K562 (cell line): ENCODE measurements around the gene TMC1. TPM values are rescaled to one million over a fixed set of nuclear protein-coding genes. Genes with fewer than 3 reads are reported as not detected.
A peak's percentile ranks its signal among the peaks of the same experiment; 100 is the strongest.

Experiments
- ARID3A ChIP-seq: IDR thresholded peaks from 2 replicates; pipeline ENCODE4 v1.6.1; 2012; ENCODE audit warnings: low read depth, low read length, improper control_type of control experiment, borderline replicate concordance
- CHCHD3 ChIP-seq: fragments of 250-450 bp; sonication (Bioruptor Pico); IDR thresholded peaks from 2 replicates; pipeline ENCODE4 v2.1.2; 2022; ENCODE audit warnings: mild to moderate bottlenecking
- CREB5 ChIP-seq: fragments of 250-450 bp; sonication (Bioruptor Pico); IDR thresholded peaks from 2 replicates; pipeline ENCODE4 v1.5.0; 2020; ENCODE audit warnings: mild to moderate bottlenecking
- FOXP4 ChIP-seq: sonication (generic); formaldehyde crosslinking; IDR thresholded peaks from 2 replicates; pipeline ENCODE4 v1.8.0; 2022; ENCODE audit warnings: mild to moderate bottlenecking, missing genetic modification reagents, borderline replicate concordance
- MAFG ChIP-seq: fragments of 450-650 bp; conservative IDR thresholded peaks from 2 replicates; pipeline ENCODE4 v1.6.1; 2016; ENCODE audit warnings: missing genetic modification characterization, missing compliant biosample characterization
- MTF1 ChIP-seq: fragments of 250-450 bp; sonication (Bioruptor Pico); IDR thresholded peaks from 2 replicates; pipeline ENCODE4 v1.9.0; 2021; ENCODE audit warnings: moderate library complexity, mild to moderate bottlenecking, inconsistent platforms, borderline replicate concordance
- NCOA2 ChIP-seq, 2 experiments: fragments of 450-650 bp; IDR thresholded peaks; 2 replicates each; pipeline ENCODE4 v1.6.1; 2018; ENCODE audit warnings: mild to moderate bottlenecking in 2 of 2, moderate library complexity in 1 of 2; ENCODE audit not compliant: partially characterized antibody in 2 of 2
- NONO ChIP-seq, 2 experiments: fragments of 200-400 bp in 1 of 2; fragments of 450-650 bp in 1 of 2; formaldehyde crosslinking in 1 of 2; IDR thresholded peaks; 2 replicates each; pipeline ENCODE4 v1.6.1; 2017; ENCODE audit warnings: low read depth in 2 of 2, mild to moderate bottlenecking in 2 of 2, moderate library complexity in 2 of 2, low read length in 1 of 2
- PKNOX1 ChIP-seq: fragments of 450-650 bp; IDR thresholded peaks from 2 replicates; pipeline ENCODE4 v1.6.1; 2016
- RFX7 ChIP-seq: fragments of 250-450 bp; sonication (Bioruptor Pico); IDR thresholded peaks from 2 replicates; pipeline ENCODE4 v1.5.1; 2021; ENCODE audit warnings: mild to moderate bottlenecking
- ZBED1 ChIP-seq: IDR thresholded peaks from 2 replicates; pipeline ENCODE4 v1.6.1; 2014
- ZFP91 ChIP-seq: sonication (generic); formaldehyde crosslinking; IDR thresholded peaks from 2 replicates; pipeline ENCODE4 v1.8.0; 2022; ENCODE audit warnings: mild to moderate bottlenecking, missing genetic modification reagents
- ZNF184 ChIP-seq: sonication (generic); formaldehyde crosslinking; IDR thresholded peaks from 2 replicates; pipeline ENCODE4 v1.5.0; 2020; ENCODE audit warnings: missing genetic modification reagents
- ZNF512 ChIP-seq: IDR thresholded peaks from 2 replicates; pipeline ENCODE4 v1.6.1; 2016; ENCODE audit warnings: missing genetic modification characterization, missing compliant biosample characterization
- ZNF551 ChIP-seq: fragments of 250-450 bp; sonication (Bioruptor Pico); IDR thresholded peaks from 2 replicates; pipeline ENCODE4 v1.5.0; 2021; ENCODE audit warnings: mild to moderate bottlenecking, moderate library complexity
- polyA plus RNA-seq, 8 experiments: library from polyadenylated mRNA; depleted of rRNA in 4 of 8; stranded (reverse) in 5 of 8; unstranded in 3 of 8; fragments of >200 nt; fragmentation: Nextera tagmentation in 2 of 8; fragmentation: Illumina TruSeq in 1 of 8; extraction: Ambion mirVana in 2 of 8; extraction: Trizol in 1 of 8; gene quantifications; 2 replicates each; pipeline versions ENCODE4 v1.2.1 to v1.2.3, GENCODE V29; 2011 to 2014; ENCODE audit warnings: inconsistent platforms in 1 of 8, missing spikeins in 1 of 8
- total RNA-seq, 7 experiments: library from RNA; depleted of rRNA in 6 of 7; stranded (reverse); fragments of >200 nt in 6 of 7; fragmentation: Illumina TruSeq in 2 of 7; extraction: Trizol in 2 of 7; gene quantifications; 2 replicates each; pipeline versions ENCODE4 v1.2.1 to v1.2.3, GENCODE V29; 2011 to 2021; ENCODE audit warnings: low replicate concordance in 1 of 7

Gene TMC1
- total and polyA plus RNA-seq, 9 of the 15 experiments (the other 6 are each of a cell fraction or from before 2014, with no cell fraction given), result 0.10 to 0.15 TPM; not detected in 7

GRCh38 chr9:72858089-72858912 is 336.9 kb downstream of the TMC1 start (continued):
- TF ChIP-seq ZFP91 (CRISPR knock-in tag) (no peak), ARID3A (no peak), ZBED1 (no peak), ZNF551 (CRISPR knock-in tag) (no peak), CREB5 (CRISPR knock-in tag) (no peak), CHCHD3 (CRISPR knock-in tag) (no peak), PKNOX1 (no peak), ZNF184 (CRISPR knock-in tag) (no peak), NONO (IDR thresholded peaks at IDR 0.05; ENCODE audit: low read depth in 2 of 2, low read length in 1 of 2) (no peak), RFX7 (CRISPR knock-in tag) (no peak), MTF1 (CRISPR knock-in tag) (no peak), NCOA2 (IDR thresholded peaks at IDR 0.05; ENCODE audit: partially characterized antibody in 2 of 2) (no peak), ZNF512 (tag) (no peak), FOXP4 (CRISPR knock-in tag) (no peak), MAFG (tag) (peak; percentile 81)
